Fibroblast of gingiva (primary cell): Measurements from ENCODE around the gene DVL3.
"Not testable (repeated sequence)": the region's sequence is repeated elsewhere in the genome, so short reads cannot be mapped to it uniquely, and the experiment has no call there.

Experiments used
- DNase-seq: peaks from one replicate; pipeline ENCODE4 v3.0.0-alpha.2; 2011; ENCODE audit warnings: low read depth

DVL3 gene

GRCh38 chr3:184154885-184155643, at the start of gene DVL3:
DVL3 (plus strand) TSS chr3:184155377; CDS start chr3:184155636, 259 bp downstream.
- DNase-seq: peak; percentile 79

- DNase-seq: no peak
Observed at GRCh38 chr3:184110316-184110725, 44.9 kb upstream of the DVL3 start.

GRCh38 chr3:184116017-184116416, 39.2 kb upstream of the DVL3 start:
- no peak for DNase-seq

- DNase-seq: no peak
Observed at GRCh38 chr3:184117636-184118035, 37.5 kb upstream of the DVL3 start.

GRCh38 chr3:184121031-184121430, 34.1 kb upstream of the DVL3 start:
- not testable (repeated sequence) for DNase-seq

- DNase-seq: no peak
Observed at GRCh38 chr3:184126006-184126405, 29.2 kb upstream of the DVL3 start.

GRCh38 chr3:184129012-184129411, 26.2 kb upstream of the DVL3 start:
- peak; percentile 14 for DNase-seq

- no peak for DNase-seq
Observed at GRCh38 chr3:184132945-184133344, 22.2 kb upstream of the DVL3 start.

- DNase-seq: peak; percentile 78
Observed at GRCh38 chr3:184133840-184134745, 21.1 kb upstream of the DVL3 start.

GRCh38 chr3:184134746-184135148, 20.4 kb upstream of the DVL3 start:
- no peak for DNase-seq

- DNase-seq: peak; percentile 93
Observed at GRCh38 chr3:184135149-184135910, 19.8 kb upstream of the DVL3 start, which contains the start of gene EIF2B5. EIF2B5 (plus strand) TSS chr3:184135358; CDS start chr3:184135386, 28 bp downstream.

- no peak for DNase-seq
Observed at GRCh38 chr3:184135911-184136260, 19.3 kb upstream of the DVL3 start.

- no peak for DNase-seq
Observed at GRCh38 chr3:184140436-184140835, 14.7 kb upstream of the DVL3 start.

- no peak for DNase-seq
Observed at GRCh38 chr3:184142199-184142598, 13.0 kb upstream of the DVL3 start.

GRCh38 chr3:184143327-184143726, 11.8 kb upstream of the DVL3 start:
- DNase-seq: no peak

GRCh38 chr3:184144505-184144904, 10.7 kb upstream of the DVL3 start:
- DNase-seq: no peak

- DNase-seq: peak; percentile 41
Observed at GRCh38 chr3:184145111-184145524, 10.1 kb upstream of the DVL3 start.

GRCh38 chr3:184145751-184146270, 9.4 kb upstream of the DVL3 start:
- no peak for DNase-seq

- DNase-seq: no peak
Observed at GRCh38 chr3:184148076-184148475, 7.1 kb upstream of the DVL3 start.

GRCh38 chr3:184149123-184149522, 6.1 kb upstream of the DVL3 start:
- no peak for DNase-seq

- peak; percentile 29 for DNase-seq
Observed at GRCh38 chr3:184149770-184150169, 5.4 kb upstream of the DVL3 start.
